NCI-H1417 treated with DMSO at 0.1 percent for 48 hours (cell line): ENCODE measurements around the gene YWHAB.
A peak's percentile ranks its signal among the peaks of the same experiment; 100 is the strongest.
"Not testable (repeated sequence)": the region's sequence is repeated elsewhere in the genome, so short reads cannot be mapped to it uniquely, and the experiment has no call there.

ENCODE experiments used
- DNase-seq: peaks from one replicate; lab custom pipeline; 2025; lab: John Stamatoyannopoulos, UW

Gene YWHAB

DNA sequence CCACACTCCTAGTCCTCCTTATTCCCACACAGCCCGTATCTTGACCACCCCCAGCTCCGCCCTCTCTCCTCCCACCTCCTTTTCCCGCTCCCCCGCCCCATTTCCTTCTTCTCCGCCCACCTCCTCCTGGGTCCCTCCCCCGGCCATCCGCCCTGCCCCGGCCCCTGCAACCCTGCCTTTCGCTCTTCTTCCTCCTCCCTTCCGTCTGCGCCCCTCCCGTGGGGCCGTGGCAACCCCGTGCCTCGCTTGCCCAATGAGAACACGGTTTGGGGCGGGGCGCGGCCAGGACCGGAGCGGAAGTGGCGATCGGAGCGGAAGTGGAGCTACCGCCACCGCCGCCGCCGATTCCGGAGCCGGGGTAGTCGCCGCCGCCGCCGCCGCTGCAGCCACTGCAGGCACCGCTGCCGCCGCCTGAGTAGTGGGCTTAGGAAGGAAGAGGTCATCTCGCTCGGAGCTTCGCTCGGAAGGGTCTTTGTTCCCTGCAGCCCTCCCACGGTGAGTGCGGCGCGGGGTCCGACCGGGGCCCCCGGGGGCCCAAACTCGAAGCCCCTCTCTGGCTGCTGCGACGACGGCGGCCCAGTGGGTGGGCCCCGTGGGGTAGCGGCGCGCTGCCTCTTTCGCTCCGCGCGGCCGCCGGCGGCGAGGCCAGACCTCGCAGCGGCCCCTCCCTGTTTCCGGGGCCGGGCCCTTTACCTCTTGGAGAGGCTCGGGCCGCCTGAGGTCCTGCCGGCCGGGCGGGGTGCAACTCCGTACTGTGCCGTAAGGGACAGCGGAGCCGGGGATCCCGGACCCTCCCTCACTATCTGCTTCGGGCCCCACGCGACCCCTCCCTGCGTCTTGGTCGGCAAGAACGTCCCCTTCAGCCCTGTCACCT, at the start of gene YWHAB:
TSS of gene YWHAB (plus strand) at position 314 of the 874 bp plus-strand sequence. CDS start 15,829 bp downstream, outside the sequence.
- DNase-seq, result peak; percentile 95

DNA sequence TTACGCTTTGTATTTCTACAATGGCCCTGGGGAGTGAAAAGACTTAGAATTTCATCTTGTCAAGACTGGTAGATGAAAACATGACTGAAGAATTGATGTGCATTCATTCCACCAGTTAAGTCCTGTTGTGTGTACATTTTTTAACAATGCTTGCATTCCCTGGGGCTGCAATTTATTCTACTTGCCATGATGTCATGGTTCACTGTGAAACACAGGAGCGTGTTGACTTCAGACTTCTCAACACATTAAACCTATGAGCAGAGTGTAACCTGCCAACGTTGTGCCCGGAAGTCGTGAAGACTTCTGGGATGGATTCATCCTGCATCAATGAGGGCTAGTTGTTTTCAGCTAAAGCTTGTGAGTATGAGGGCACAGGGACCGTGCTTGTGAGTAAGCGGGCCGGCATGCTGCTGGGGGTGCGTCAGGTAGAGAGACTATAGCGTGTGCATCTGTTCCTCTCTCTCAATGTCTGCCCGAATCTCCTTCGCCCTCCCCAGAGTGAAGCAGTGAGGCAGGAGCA, 48.8 kb upstream of the YWHAB start:
- DNase-seq, result no peak

DNA sequence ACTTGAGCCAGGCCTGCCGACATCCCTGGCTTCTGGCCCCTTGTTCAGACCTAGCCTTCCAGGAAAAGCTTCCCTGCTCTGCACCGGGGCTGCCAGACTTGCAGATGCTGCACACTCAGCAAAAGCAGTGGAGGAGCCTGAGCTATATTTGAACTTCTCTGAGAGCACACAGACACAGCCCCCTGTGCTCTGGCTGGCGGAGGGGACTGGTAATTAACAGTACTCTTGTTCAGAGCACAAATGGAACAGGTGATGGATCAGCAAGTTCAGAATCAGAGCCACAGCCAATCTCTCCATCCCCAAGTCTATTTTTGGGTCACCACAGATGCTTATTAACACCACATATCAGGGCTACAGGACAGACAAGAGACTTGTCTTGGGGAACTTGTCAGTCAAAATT, 47.6 kb upstream of the YWHAB start:
- no peak for DNase-seq

GRCh38 chr20:44838521-44838920, 47.0 kb upstream of the YWHAB start:
- no peak for DNase-seq

DNA sequence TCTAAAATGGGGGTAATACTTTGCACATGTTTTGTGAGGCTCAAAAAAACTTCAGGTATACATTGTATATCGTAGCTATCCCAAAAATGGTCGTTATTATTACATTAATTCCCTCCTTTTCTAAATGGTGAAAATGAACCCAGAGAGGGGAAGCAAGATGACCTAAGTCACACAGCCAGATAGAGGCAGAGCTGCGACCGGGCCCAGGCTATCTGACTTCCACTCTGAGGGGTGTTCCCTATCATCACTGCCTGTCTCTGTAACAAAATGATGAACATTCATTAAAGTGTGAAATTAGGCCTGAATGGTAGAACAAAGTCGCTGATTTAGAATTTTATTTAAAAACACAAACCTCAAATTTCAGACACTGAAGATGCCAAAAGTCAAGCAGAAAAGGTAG, 46.0 kb upstream of the YWHAB start:
- no peak for DNase-seq

- no peak for DNase-seq
Measured at GRCh38 chr20:44840826-44841225, 44.7 kb upstream of the YWHAB start.

GRCh38 chr20:44841955-44842354, 43.5 kb upstream of the YWHAB start:
- DNase-seq, result no peak

GRCh38 chr20:44843876-44844275, 41.6 kb upstream of the YWHAB start:
- DNase-seq, result no peak

DNA sequence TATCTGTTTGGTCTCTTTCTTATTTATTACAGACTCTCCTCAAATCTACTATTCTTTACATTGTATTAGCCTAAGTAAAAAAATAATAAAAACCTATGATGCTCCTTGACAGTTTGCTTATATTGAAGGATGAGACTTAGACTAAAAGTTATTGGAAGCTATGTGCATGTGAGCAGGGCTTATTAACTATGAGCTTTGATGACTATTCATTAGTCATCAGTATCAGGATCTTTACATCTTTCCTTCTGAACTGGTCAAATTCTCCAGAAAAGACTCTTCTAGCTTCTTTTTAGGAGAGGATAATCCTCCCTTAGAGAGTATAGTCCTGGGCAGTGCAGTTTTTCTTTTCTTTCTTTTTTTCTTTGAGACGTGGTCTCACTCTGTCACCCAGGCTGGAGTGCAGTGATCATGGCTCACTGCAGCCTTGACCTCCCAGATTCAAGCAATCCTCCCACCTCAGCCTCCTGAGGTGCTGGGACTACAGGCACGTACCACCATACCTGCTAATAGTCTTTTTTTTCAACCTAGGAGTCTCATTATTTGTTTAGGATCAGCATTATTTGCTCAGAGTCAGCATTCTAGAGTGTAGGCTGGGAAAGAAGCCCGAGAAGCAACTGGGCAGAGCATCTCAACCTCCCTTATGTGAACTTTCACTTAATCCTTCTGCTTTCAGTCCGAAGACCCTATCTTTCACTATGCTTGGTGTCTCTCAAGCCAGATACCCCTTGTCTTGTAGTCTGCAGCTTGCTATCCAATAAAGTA, 37.1 kb upstream of the YWHAB start:
- DNase-seq, result no peak

- no peak for DNase-seq
Measured at GRCh38 chr20:44849703-44850102, 35.8 kb upstream of the YWHAB start.

DNA sequence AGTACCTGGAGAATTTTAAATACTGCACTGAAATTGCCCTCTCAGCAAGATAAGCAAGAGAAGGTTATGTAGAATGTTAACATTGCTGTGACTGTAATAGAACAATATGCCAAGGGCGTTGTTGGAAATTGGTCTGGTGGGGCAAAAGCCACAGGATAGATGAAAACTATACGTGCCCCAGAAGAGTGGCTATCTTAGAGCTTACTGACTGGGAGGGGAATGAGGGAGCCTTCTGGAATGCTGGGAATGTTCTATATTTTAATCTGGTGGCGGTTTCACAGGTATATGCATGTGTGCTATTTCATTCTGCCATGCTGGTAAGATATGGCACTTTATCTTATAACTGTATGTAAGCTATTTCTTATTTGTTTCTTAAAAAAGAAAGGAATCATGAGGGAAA, 35.2 kb upstream of the YWHAB start:
- DNase-seq, result no peak

- no peak for DNase-seq
Measured at GRCh38 chr20:44850837-44851236, 34.7 kb upstream of the YWHAB start.

GRCh38 chr20:44851545-44851944, 34.0 kb upstream of the YWHAB start:
- DNase-seq, result no peak

DNA sequence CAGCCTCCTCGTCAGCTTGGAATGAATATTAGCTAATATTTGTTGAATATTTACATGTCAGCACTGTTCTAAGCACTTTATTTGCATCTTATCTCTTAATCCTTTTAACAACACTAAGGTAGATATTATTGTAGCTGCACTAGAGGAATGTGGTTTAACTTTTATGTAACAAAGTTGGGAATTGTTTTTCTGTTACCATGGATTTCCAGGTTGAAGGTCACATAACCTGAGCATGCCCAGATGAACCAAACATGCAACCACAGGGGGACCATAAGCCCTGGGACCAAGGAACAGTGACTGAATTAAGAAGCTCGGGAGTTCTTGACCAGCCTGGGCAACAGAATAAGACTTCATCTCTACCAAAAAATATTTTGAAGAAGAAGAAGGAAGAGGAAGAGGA, 29.1 kb upstream of the YWHAB start:
- no peak for DNase-seq

DNA sequence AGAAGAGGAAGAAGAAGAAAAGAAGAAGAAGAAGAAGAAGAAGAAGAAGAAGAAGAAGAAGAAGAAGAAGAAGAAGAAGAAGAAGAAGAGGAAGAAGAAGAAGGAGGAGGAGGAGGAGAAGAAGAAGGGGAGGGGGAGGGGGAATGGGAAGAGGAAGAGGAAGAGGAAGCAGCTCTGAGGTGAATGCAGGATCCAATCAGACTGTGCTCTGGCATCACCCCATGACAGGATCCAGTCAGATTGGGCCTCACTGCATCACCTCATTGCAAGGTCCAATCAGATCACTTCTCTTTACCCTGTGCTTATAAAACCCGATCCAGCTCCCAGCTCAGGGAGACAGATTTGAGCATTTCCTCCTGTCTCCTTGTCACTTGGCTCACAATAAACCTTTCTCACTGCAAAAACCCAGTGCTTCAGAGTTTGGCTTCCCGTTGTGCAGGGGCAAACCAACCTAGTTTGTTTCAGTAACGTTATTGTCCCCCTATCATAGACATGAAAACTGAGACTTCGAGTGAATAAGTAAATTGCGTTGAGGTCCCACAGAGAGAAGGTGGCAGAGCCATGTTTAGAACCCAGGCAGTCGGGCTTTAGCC, 28.6 kb upstream of the YWHAB start:
- DNase-seq, result no peak

DNA sequence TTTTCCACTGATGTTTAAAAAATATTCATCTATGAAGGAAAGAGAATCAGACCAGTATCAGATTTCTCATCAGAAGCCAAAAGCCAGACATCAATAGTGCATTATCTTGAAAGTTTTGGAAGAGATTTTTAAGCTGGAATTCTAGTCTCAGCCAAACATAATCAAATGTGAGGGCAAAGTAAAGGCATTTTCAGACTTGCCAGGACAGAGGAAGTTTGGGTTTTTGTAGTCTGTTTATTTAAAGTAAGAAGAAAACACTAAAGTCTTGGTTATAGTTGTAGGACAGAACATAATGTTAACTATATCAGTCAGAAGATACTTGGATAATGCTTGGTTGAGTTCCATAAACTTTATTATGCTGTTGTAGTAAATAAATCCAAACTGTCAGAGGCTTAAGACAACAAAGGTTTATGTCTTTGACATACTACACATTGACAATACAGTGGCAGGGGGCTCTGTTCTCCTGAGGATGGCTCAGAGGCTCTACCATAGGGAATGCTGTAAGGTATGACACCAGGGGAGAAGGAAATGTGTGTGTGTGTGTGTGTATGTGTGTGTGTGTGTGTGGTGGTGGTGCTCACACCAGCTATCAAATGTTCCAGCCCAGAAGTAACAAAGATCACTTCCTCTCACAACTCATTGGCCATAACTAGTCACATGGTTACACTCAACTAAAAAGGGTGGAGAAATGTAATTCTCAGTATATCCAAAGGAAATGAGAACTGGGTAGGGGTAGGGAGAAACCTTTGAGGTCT, 26.7 kb upstream of the YWHAB start:
- DNase-seq, result no peak

GRCh38 chr20:44861531-44862006, 23.9 kb upstream of the YWHAB start:
- no peak for DNase-seq

- no peak for DNase-seq
Measured at GRCh38 chr20:44862286-44862685, 23.2 kb upstream of the YWHAB start.

DNA sequence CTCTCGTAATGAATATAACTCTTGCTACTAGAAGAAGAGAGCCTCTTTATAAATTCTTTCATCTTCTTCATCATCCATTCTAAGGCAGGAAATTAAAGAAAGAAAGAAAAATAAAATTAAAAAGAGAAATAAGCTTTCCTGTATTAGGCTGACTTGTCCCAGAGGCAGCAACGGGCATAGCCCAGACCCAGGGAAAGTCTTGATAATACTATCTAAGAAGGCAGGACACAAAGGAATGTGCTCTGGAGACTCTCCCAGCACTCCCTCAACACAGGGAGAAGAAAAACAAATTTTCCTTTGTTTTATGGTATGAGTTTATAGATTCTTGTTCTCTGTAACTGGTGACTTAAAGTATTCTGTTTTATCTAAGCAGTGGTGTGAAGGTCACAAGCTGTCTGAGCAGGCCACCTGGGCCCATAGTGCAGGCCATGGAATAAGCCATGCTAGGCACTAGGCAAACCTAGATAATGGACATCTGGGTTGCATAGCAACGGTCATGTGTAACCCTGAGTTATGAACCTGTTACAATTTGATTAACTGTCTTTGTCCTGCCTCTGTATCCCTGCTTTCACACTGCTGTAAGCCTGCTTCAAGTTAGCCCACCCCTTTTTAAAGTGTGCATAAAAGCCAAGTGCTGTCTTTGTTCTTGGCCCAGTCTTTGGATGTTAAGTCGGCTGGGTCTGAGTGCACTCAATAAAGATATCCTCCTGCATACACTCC, 22.0 kb upstream of the YWHAB start:
- DNase-seq, result peak; percentile 35

GRCh38 chr20:44864493-44864892, 21.0 kb upstream of the YWHAB start:
- not testable (repeated sequence) for DNase-seq

- no peak for DNase-seq
Measured at GRCh38 chr20:44866703-44867335, 18.7 kb upstream of the YWHAB start.
